Astrocyte of the cerebellum (primary cell): ENCODE measurements around the gene KIFAP3.

ENCODE experiments used
- DNase-seq: peaks from one replicate; pipeline ENCODE4 v3.0.0-alpha.2; 2011; ENCODE audit warnings: low read depth
- H3K4me3 ChIP-seq: 2 replicates; pipeline ENCODE4 v1.5.1; 2011; ENCODE audit warnings: mild to moderate bottlenecking, low read depth, low read length, moderate library complexity
- CTCF ChIP-seq: IDR thresholded peaks from 2 replicates; pipeline ENCODE4 v1.5.1; 2012; ENCODE audit warnings: low read length, low read depth, moderate library complexity, mild to moderate bottlenecking; ENCODE audit errors: missing control alignments
- in situ Hi-C: cut with HindIII; loops from 2 replicates; pipeline ENCODE4 v1.10.0; 2017; ENCODE audit warnings: low sequenced_read_pairs

Gene KIFAP3

GRCh38 chr1:169890761-169891538 lies 183.5 kb downstream of the KIFAP3 start:
- DNase-seq = no peak
- TF ChIP-seq CTCF = no peak
- no peak overlapping the region for H3K4me3 ChIP-seq
- in situ Hi-C loops = no loop called here

DNA sequence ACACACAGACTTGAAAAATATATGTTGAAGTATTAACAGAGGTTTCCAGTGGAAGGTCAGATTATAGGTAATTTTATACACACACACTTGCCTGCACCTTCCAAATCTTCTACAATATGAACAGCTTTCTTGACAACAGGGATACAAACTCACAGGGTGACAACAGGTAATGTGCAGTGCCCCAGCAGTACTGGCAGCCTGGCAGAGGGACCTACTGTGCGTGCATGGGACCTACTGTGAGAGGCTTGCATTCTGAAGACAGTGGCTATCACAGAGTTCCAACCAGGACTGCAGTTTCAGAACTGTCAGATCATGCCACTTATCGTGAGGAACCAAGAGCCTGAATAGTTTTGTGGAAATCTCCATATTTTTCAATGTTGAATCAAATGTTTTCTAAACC lies 184.6 kb downstream of the KIFAP3 start:
- no peak for TF ChIP-seq CTCF
- no peak for DNase-seq
- in situ Hi-C loops = no loop called here
- H3K4me3 ChIP-seq = no peak overlapping the region

GRCh38 chr1:169886931-169887330 lies 187.6 kb downstream of the KIFAP3 start:
- H3K4me3 ChIP-seq = no peak overlapping the region
- TF ChIP-seq CTCF = no peak
- DNase-seq = no peak
- in situ Hi-C loops = no loop called here

DNA sequence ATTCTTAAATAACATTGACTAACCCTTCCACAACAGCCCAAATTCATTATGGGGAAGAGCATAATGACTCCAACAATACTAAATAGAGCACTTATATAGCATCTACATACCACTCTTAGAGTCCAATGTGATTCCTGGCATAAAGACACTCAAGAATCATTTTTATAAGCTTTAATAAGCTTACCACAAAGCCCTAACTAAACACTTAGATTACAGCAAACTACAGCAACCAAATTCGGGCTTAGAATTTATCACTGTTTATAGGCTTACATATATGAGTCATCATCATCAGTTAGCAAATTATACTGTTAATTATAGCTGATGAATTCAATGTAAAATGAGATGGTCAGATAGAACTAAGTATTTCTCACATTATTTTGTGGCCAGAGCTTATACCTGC lies 188.1 kb downstream of the KIFAP3 start:
- DNase-seq = no peak
- no peak for TF ChIP-seq CTCF
- in situ Hi-C loops = no loop called here
- no peak overlapping the region for H3K4me3 ChIP-seq

GRCh38 chr1:169885207-169885606 lies 189.3 kb downstream of the KIFAP3 start:
- no peak for DNase-seq
- in situ Hi-C loops = no loop called here

GRCh38 chr1:169884634-169885033 lies 189.9 kb downstream of the KIFAP3 start:
- TF ChIP-seq CTCF = no peak
- no peak for DNase-seq
- in situ Hi-C loops = no loop called here
- H3K4me3 ChIP-seq = no peak overlapping the region

More at GRCh38 chr1:169885207-169885606, 189.3 kb downstream of the KIFAP3 start:
- no peak overlapping the region for H3K4me3 ChIP-seq
- TF ChIP-seq CTCF = no peak
